ENCODE measurements around the gene GAB2.
"Not testable (repeated sequence)": the region's sequence is repeated elsewhere in the genome, so short reads cannot be mapped to it uniquely, and the experiment has no call there.

The GAB2 gene

DNA sequence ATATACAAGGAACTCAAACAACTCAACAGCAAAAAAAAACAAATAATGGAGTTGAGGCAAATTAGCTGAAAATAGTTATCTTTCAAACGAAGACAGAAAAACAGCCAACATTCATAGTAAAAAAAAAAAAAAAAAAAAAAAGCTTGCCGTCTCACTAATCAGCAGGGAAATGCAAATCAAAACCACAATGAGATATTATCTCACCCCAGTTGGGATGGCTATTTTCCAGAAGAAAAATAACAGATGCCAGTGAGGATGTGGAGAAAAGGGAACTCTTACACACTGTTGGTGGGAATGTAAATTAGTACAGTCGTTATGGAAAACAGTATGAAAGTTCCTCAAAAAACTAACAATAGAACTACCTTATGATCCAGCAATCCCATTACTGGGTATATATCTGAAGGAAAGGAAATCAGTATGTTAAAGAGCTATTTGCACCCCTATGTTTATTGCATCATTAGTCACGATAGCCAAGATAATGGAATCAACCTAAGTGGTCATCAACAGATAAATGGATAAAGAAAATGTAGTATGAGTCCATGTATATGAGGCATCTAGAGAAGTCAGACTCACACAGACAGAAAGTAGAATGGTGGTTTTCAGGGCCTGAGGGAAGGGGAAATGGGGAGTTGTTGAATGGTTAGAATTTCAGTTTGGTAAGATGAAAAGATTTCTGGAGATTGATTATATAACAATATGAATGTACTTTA, 172.9 kb downstream of the GAB2 start:
- no peak overlapping the region for H3K4me3 Mint-ChIP-seq
- H3K4me1 Mint-ChIP-seq: no peaks in the 10 kb centered on the region
- ATAC-seq (replicated peaks; ENCODE audit: extremely low read depth, poor library complexity, severe bottlenecking): no peak

GRCh38 chr11:78244080-78244479, 173.5 kb downstream of the GAB2 start:
- no peak overlapping the region for H3K27ac Mint-ChIP-seq (ENCODE audit: low read depth)
- H3K36me3 Mint-ChIP-seq (ENCODE audit: insufficient read depth): peaks cover 2% of the 10 kb centered on the region
- DNase-seq (ENCODE audit: low spot score in 2 of 2) (no peak), ATAC-seq (replicated peaks; ENCODE audit: extremely low read depth, poor library complexity, severe bottlenecking) (no peak)
- H3K9me3 Mint-ChIP-seq: peaks cover 9% of the 10 kb centered on the region
- peaks cover 10% of the 10 kb centered on the region for H3K27me3 Mint-ChIP-seq
- H3K4me1 Mint-ChIP-seq: no peaks in the 10 kb centered on the region
- H3K4me3 Mint-ChIP-seq: no peak overlapping the region

More for the DNA sequence above, 172.9 kb downstream of the GAB2 start:
- no peak for DNase-seq (ENCODE audit: low spot score in 2 of 2)
- Mint-ChIP-seq H3K9me3 (peaks cover 9% of the 10 kb centered on the region), H3K27ac (ENCODE audit: low read depth) (no peak overlapping the region), H3K27me3 (peaks cover 10% of the 10 kb centered on the region), H3K36me3 (ENCODE audit: insufficient read depth) (peaks cover 2% of the 10 kb centered on the region)

DNA sequence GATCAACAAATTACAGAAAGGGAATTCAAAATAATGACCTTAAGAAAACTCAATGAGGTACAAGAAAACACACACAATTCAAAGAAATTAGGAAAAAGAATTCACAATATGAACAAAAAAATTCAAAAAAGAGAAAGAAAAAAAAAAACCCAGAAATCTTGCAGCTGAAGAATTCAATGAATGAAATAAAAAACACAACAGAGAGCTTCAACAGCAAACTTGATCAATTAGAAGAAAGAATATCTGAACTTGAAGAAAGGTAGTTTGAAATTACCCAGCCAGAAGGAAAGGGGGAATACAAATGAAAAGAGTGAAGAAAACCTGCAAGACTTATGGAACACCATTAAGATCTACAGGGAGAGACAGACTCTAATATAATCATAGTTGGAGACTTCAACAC, 176.1 kb downstream of the GAB2 start:
- H3K9me3 Mint-ChIP-seq: peaks cover 17% of the 10 kb centered on the region
- H3K36me3 Mint-ChIP-seq (ENCODE audit: insufficient read depth): peaks cover 2% of the 10 kb centered on the region
- ATAC-seq (replicated peaks; ENCODE audit: extremely low read depth, poor library complexity, severe bottlenecking): no peak

GRCh38 chr11:78239781-78240180, 177.8 kb downstream of the GAB2 start:
- no peaks in the 10 kb centered on the region for H3K36me3 Mint-ChIP-seq (ENCODE audit: insufficient read depth)
- no peak for ATAC-seq (replicated peaks; ENCODE audit: extremely low read depth, poor library complexity, severe bottlenecking)

More for the DNA sequence above, 176.1 kb downstream of the GAB2 start:
- no peaks in the 10 kb centered on the region for H3K4me1 Mint-ChIP-seq
- H3K27ac Mint-ChIP-seq (ENCODE audit: low read depth): no peak overlapping the region
- no peak for DNase-seq (ENCODE audit: low spot score in 2 of 2)
- H3K27me3 Mint-ChIP-seq: peaks cover 25% of the 10 kb centered on the region
- H3K4me3 Mint-ChIP-seq: no peak overlapping the region

GRCh38 chr11:78237293-78238046, 180.2 kb downstream of the GAB2 start:
- no peak for ATAC-seq (replicated peaks; ENCODE audit: extremely low read depth, poor library complexity, severe bottlenecking)
- Mint-ChIP-seq H3K36me3 (ENCODE audit: insufficient read depth) (no peaks in the 10 kb centered on the region), H3K4me3 (no peak overlapping the region), H3K27me3 (peaks cover 37% of the 10 kb centered on the region), H3K27ac (ENCODE audit: low read depth) (no peak overlapping the region), H3K9me3 (peaks cover 17% of the 10 kb centered on the region), H3K4me1 (no peaks in the 10 kb centered on the region)
- DNase-seq (ENCODE audit: low spot score in 2 of 2): no peak

More at GRCh38 chr11:78239781-78240180, 177.8 kb downstream of the GAB2 start:
- no peak for DNase-seq (ENCODE audit: low spot score in 2 of 2)
- no peak overlapping the region for H3K4me3 Mint-ChIP-seq
- no peak overlapping the region for H3K27ac Mint-ChIP-seq (ENCODE audit: low read depth)
- peaks cover 17% of the 10 kb centered on the region for H3K9me3 Mint-ChIP-seq
- peaks cover 37% of the 10 kb centered on the region for H3K27me3 Mint-ChIP-seq
- H3K4me1 Mint-ChIP-seq: no peaks in the 10 kb centered on the region

- Mint-ChIP-seq H3K9me3 (peaks cover 8% of the 10 kb centered on the region), H3K4me3 (no peak overlapping the region), H3K27ac (ENCODE audit: low read depth) (no peak overlapping the region), H3K4me1 (no peaks in the 10 kb centered on the region), H3K36me3 (ENCODE audit: insufficient read depth) (no peaks in the 10 kb centered on the region), H3K27me3 (peaks cover 27% of the 10 kb centered on the region)
- no peak for ATAC-seq (replicated peaks; ENCODE audit: extremely low read depth, poor library complexity, severe bottlenecking)
- no peak for DNase-seq (ENCODE audit: low spot score in 2 of 2)
Measured at GRCh38 chr11:78234006-78234405, 183.6 kb downstream of the GAB2 start.

DNA sequence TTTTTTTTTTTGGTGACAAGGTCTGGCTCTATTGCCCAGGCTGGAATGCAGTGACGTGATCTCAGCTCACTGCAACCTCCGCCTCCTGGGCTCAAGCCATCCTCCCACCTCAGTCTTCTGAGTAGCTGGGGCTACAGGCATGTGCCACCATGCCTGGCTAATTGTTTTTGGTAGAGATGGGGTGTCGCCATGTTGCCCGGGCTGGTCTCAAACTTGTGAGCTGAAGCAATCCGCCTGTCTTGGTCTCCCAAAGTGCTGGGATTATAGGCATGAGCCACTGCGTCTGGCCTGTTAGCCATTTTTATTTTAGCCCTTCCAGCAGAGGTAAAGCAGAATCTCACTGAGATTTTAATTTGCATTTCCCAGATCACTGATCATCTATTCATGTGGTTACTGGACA, 184.6 kb downstream of the GAB2 start:
- H3K36me3 Mint-ChIP-seq (ENCODE audit: insufficient read depth); H3K27ac Mint-ChIP-seq (ENCODE audit: low read depth); H3K9me3 Mint-ChIP-seq; ATAC-seq (replicated peaks; ENCODE audit: extremely low read depth, poor library complexity, severe bottlenecking); DNase-seq (ENCODE audit: low spot score in 2 of 2); H3K4me1 Mint-ChIP-seq; H3K4me3 Mint-ChIP-seq: not testable (repeated sequence)
- H3K27me3 Mint-ChIP-seq: peaks cover 26% of the 10 kb centered on the region

GRCh38 chr11:78231962-78232501, 185.6 kb downstream of the GAB2 start:
- Mint-ChIP-seq H3K36me3 (ENCODE audit: insufficient read depth) (no peaks in the 10 kb centered on the region), H3K9me3 (no peaks in the 10 kb centered on the region), H3K27ac (ENCODE audit: low read depth) (no peak overlapping the region), H3K4me3 (no peak overlapping the region), H3K4me1 (no peaks in the 10 kb centered on the region), H3K27me3 (peaks cover 16% of the 10 kb centered on the region)
- no peak for DNase-seq (ENCODE audit: low spot score in 2 of 2)
- ATAC-seq (replicated peaks; ENCODE audit: extremely low read depth, poor library complexity, severe bottlenecking): no peak

- Mint-ChIP-seq H3K27ac (ENCODE audit: low read depth) (no peak overlapping the region), H3K9me3 (no peaks in the 10 kb centered on the region), H3K36me3 (ENCODE audit: insufficient read depth) (no peaks in the 10 kb centered on the region), H3K27me3 (peaks cover 3% of the 10 kb centered on the region), H3K4me3 (no peak overlapping the region), H3K4me1 (no peaks in the 10 kb centered on the region)
- no peak for ATAC-seq (replicated peaks; ENCODE audit: extremely low read depth, poor library complexity, severe bottlenecking)
- no peak for DNase-seq (ENCODE audit: low spot score in 2 of 2)
Measured at GRCh38 chr11:78230161-78230877, 187.3 kb downstream of the GAB2 start.

GRCh38 chr11:78229106-78229505, 188.5 kb downstream of the GAB2 start:
- no peak for ATAC-seq (replicated peaks; ENCODE audit: extremely low read depth, poor library complexity, severe bottlenecking)
- no peak for DNase-seq (ENCODE audit: low spot score in 2 of 2)
- H3K9me3 Mint-ChIP-seq: no peaks in the 10 kb centered on the region
- no peaks in the 10 kb centered on the region for H3K27me3 Mint-ChIP-seq
- H3K4me3 Mint-ChIP-seq: no peak overlapping the region
- H3K4me1 Mint-ChIP-seq: no peaks in the 10 kb centered on the region
- no peak overlapping the region for H3K27ac Mint-ChIP-seq (ENCODE audit: low read depth)
- no peaks in the 10 kb centered on the region for H3K36me3 Mint-ChIP-seq (ENCODE audit: insufficient read depth)

GRCh38 chr11:78228467-78228866, 189.2 kb downstream of the GAB2 start:
- Mint-ChIP-seq H3K27me3 (no peaks in the 10 kb centered on the region), H3K9me3 (no peaks in the 10 kb centered on the region), H3K4me1 (no peaks in the 10 kb centered on the region), H3K4me3 (no peak overlapping the region), H3K36me3 (ENCODE audit: insufficient read depth) (no peaks in the 10 kb centered on the region), H3K27ac (ENCODE audit: low read depth) (no peak overlapping the region)
- ATAC-seq (replicated peaks; ENCODE audit: extremely low read depth, poor library complexity, severe bottlenecking) (no peak), DNase-seq (ENCODE audit: low spot score in 2 of 2) (no peak)

GRCh38 chr11:78227921-78228320, 189.7 kb downstream of the GAB2 start:
- no peak overlapping the region for H3K27ac Mint-ChIP-seq (ENCODE audit: low read depth)
- H3K4me1 Mint-ChIP-seq: no peaks in the 10 kb centered on the region
- no peak overlapping the region for H3K4me3 Mint-ChIP-seq
- ATAC-seq (replicated peaks; ENCODE audit: extremely low read depth, poor library complexity, severe bottlenecking): no peak
- H3K27me3 Mint-ChIP-seq: no peaks in the 10 kb centered on the region
- no peak for DNase-seq (ENCODE audit: low spot score in 2 of 2)
- H3K9me3 Mint-ChIP-seq: no peaks in the 10 kb centered on the region
- H3K36me3 Mint-ChIP-seq (ENCODE audit: insufficient read depth): no peaks in the 10 kb centered on the region
